ENCODE results near the gene ATP11C.

Gene ATP11C

DNA sequence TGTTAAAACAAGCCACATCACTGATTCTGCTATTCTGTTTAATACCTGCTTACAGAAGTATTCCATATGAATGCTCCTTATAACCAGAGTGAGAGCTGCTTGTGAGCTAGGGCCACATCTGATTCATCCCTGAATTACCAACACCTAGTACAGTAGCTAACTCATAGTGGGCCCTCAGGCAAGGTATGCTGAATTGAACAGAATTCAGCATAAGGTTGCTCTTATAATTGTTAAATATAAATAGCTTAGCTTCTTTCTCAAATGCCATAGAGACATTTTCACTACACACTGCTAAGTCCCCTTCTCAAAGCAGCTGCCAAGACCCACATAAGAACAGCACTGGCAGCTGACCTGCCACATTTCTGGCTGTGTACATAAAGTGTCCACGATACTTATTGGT is 197.9 kb downstream of the ATP11C start:
- TF ChIP-seq, protein P1, sequence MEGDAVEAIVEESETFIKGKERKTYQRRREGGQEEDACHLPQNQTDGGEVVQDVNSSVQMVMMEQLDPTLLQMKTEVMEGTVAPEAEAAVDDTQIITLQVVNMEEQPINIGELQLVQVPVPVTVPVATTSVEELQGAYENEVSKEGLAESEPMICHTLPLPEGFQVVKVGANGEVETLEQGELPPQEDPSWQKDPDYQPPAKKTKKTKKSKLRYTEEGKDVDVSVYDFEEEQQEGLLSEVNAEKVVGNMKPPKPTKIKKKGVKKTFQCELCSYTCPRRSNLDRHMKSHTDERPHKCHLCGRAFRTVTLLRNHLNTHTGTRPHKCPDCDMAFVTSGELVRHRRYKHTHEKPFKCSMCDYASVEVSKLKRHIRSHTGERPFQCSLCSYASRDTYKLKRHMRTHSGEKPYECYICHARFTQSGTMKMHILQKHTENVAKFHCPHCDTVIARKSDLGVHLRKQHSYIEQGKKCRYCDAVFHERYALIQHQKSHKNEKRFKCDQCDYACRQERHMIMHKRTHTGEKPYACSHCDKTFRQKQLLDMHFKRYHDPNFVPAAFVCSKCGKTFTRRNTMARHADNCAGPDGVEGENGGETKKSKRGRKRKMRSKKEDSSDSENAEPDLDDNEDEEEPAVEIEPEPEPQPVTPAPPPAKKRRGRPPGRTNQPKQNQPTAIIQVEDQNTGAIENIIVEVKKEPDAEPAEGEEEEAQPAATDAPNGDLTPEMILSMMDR (IDR thresholded peaks at IDR 0.05; ENCODE audit: insufficient read depth, low read depth, low read length, missing control alignments) = no peak

DNA sequence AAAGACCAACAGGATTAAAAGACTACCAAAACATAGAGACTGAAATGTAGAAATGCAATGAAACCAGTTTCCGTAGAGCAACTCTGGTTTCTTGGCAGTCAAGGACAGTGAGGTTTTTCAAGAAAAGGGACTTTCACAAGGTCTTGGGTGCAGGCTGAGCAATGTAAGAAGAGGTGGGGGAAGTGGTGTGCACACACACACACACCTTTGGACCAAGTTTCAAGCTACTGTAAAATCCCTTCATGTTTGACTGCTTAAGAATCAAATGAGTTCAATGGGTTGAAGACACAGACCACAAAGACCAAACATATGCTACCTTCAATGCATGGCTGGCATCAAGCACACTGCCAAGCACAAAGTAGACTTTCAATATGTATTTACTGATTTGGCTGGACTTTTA is 207.1 kb downstream of the ATP11C start:
- TF ChIP-seq, protein P1 (IDR thresholded peaks at IDR 0.05; ENCODE audit: insufficient read depth, low read depth, low read length, missing control alignments) = no peak
- no peak for DNase-seq (ENCODE audit: low read depth)
- H3K4me3 ChIP-seq (ENCODE audit: low read length) = no peak overlapping the region

More for the DNA sequence above, 197.9 kb downstream of the ATP11C start:
- DNase-seq (ENCODE audit: low read depth) = peak; percentile 40
- H3K4me3 ChIP-seq (ENCODE audit: low read length) = no peak overlapping the region

DNA sequence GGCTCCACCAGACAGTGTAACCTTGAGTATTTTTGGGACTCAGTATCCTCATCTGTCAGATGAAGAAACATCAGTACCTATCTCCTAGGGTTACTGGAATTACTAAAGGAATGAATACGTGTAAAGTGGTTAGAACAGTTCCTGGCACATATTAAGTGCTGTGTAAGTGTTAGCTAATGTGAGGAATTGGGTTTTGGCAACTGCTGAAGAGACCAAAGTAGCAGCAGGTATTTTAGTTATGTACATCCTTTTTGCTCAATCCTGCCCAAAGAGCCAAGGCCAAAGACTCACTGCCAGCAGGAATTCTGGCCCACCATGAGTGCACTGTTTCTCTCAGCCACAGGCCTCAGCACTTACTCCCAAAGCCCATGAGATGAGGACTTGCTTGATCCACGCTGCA is 208.2 kb downstream of the ATP11C start:
- H3K4me3 ChIP-seq (ENCODE audit: low read length) = no peak overlapping the region
- DNase-seq (ENCODE audit: low read depth) = no peak
- TF ChIP-seq, protein P1 (IDR thresholded peaks at IDR 0.05; ENCODE audit: insufficient read depth, low read depth, low read length, missing control alignments) = no peak

DNA sequence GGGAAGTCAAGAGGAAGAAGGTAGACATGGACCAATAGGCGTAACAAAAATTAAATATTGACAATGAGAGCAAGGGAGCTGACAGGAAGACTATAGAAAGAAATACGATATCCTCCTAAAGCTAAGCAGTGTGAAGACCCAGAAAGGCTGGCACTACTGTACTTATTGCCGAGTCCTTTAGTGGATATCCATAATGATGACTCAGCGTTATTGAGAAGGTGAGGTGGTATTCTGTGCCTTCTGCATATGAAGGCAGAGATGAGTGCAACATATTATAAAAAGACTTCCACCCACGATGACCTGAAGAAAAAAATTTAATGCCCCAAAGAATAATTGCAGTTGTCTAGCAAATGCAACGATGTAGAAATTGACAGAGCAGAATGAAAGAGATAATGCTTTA is 211.9 kb downstream of the ATP11C start:
- no peak overlapping the region for H3K4me3 ChIP-seq (ENCODE audit: low read length)
- TF ChIP-seq, protein P1 (IDR thresholded peaks at IDR 0.05; ENCODE audit: insufficient read depth, low read depth, low read length, missing control alignments) = no peak
- no peak for DNase-seq (ENCODE audit: low read depth)

DNA sequence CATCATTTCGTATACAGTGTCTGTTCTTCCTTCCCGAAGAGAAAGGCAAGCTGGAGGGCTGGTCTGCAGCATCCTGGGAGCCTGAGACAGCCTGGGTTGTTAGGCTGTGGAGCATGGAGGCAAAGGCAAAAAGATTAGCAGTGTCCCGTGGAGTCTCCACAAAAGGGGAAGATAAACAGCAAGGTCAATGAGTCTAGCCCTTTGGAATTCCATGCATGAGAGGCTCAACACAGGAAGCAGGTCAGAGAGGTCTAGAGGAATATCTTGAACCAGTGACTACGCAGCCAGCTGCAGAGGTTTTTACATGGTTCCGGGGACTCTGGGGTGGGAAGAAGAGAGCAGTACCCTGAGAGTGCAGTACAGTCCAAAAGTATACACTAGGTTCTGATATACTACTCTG is 212.7 kb downstream of the ATP11C start:
- H3K4me3 ChIP-seq (ENCODE audit: low read length) = no peak overlapping the region
- peak; percentile 4 for DNase-seq (ENCODE audit: low read depth)
- TF ChIP-seq, protein P1 (IDR thresholded peaks at IDR 0.05; ENCODE audit: insufficient read depth, low read depth, low read length, missing control alignments) = no peak

DNA sequence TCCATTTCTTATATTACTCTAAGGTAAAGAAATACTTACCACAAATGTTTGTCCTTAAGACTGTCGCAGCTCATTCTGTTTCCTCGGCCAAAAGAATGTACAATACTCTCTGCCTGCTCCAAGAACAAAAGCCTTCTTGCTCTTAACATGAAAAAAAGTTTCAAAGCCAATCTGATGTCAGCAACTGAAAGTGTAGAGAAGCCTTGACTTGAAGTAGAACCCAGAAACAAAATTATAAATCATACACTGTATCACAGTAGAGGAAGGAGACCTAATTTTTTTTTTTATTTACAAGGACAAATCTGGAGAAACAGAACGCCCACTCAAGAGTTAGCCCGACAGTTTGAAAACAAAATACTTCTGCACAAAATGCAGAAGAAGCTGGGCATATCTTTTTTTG is 224.8 kb downstream of the ATP11C start, which contains the start of gene MCF2:
TSS of gene MCF2 (minus strand) at position 101 of the 400 bp plus-strand sequence. CDS start 56,423 bp downstream, outside the sequence.
- TF ChIP-seq, protein P1 (IDR thresholded peaks at IDR 0.05; ENCODE audit: insufficient read depth, low read depth, low read length, missing control alignments) = no peak
- DNase-seq (ENCODE audit: low read depth) = no peak
- no peak within 1 kb of the TSS for H3K4me3 ChIP-seq (ENCODE audit: low read length)

DNA sequence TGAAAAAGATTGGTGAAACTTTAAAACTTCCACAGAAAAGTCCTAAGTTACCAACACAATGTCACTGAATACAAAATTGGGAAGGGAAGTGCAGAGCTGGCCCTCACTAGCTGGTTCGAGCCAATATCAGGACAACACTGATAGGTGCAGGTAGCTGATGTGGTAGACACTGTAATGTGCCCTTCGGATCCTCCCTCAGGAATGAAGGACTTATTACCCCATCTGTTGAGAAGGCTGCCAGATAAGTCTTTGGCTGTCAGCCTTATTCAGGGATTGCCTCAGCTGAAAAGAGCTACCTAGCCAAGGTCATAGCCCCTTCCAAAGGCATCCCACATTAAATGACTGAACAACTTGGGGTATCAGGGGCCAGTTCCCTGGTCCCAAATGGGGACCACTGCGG is 230.2 kb downstream of the ATP11C start:
- DNase-seq (ENCODE audit: low read depth) = no peak
- TF ChIP-seq, protein P1 (IDR thresholded peaks at IDR 0.05; ENCODE audit: insufficient read depth, low read depth, low read length, missing control alignments) = no peak
- no peak overlapping the region for H3K4me3 ChIP-seq (ENCODE audit: low read length)
